ENCODE results near the gene PFKL.

DNA sequence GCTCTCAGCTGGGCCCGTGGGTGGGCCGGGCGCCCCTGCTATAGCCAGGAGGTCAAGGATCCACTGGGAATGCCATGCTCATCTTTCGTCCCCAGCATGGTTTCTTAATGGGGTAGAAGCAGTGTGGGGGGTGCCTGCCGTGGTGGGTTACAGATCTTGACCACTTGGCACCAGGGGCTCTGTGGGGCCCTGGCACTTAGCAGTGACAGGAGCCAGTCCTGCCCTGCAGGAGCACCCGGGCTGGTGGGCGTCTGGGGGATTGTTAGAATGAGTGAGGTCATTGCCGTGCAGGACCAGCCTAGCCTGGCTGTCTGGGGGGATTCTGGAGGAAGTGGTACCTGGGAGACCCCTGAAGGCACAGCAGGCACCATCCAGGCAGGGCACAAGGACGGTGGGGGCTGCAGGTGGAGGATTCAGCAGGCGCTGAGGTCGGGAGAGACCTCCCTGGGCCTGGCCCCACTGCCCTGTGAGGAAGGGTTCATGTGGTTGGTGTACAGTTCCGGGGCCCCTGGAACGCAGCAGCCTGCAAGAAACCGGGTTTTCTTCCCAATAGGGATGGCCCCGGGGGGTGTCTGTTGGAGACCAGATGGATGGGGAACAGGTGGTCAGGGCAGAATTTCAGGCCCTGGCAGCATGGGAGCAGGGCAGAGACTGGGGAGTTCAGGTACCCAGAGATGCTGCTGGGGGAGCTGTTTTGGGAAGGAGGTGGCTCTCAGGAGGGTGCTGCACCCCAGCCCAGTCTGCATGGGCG is 9.4 kb upstream of the PFKL start:
- TF ChIP-seq, protein P1, sequence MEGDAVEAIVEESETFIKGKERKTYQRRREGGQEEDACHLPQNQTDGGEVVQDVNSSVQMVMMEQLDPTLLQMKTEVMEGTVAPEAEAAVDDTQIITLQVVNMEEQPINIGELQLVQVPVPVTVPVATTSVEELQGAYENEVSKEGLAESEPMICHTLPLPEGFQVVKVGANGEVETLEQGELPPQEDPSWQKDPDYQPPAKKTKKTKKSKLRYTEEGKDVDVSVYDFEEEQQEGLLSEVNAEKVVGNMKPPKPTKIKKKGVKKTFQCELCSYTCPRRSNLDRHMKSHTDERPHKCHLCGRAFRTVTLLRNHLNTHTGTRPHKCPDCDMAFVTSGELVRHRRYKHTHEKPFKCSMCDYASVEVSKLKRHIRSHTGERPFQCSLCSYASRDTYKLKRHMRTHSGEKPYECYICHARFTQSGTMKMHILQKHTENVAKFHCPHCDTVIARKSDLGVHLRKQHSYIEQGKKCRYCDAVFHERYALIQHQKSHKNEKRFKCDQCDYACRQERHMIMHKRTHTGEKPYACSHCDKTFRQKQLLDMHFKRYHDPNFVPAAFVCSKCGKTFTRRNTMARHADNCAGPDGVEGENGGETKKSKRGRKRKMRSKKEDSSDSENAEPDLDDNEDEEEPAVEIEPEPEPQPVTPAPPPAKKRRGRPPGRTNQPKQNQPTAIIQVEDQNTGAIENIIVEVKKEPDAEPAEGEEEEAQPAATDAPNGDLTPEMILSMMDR (IDR thresholded peaks at IDR 0.05; ENCODE audit: insufficient read depth, low read length): no peak
- TF ChIP-seq POLR2AphosphoS5 (IDR thresholded peaks at IDR 0.05; ENCODE audit: low read depth) (no peak), GABPA (IDR thresholded peaks at IDR 0.05; ENCODE audit: low read depth) (no peak)

Data from HL-60 (cell line).